ENCODE measurements around the gene COBL.

GRCh38 chr7:51190969-51191368, 125.6 kb downstream of the COBL start:
- TF ChIP-seq CTCF (IDR thresholded peaks at IDR 0.05; ENCODE audit: extremely low read depth in 1 of 2, insufficient read depth in 1 of 2, low read depth in 1 of 2, low read length in 2 of 2) (no peak), EZH2 (IDR thresholded peaks at IDR 0.05; ENCODE audit: borderline replicate concordance, low read depth, low read length, severe bottlenecking) (no peak), GATA2 (IDR thresholded peaks at IDR 0.05; ENCODE audit: insufficient read depth, insufficient read length, low read depth, low read length) (no peak), POLR2AphosphoS5 (IDR thresholded peaks at IDR 0.05; ENCODE audit: insufficient read depth, low read depth, low read length) (no peak), FOS (IDR thresholded peaks at IDR 0.05; ENCODE audit: borderline replicate concordance, insufficient read depth, low read length) (no peak), POLR2A (IDR thresholded peaks at IDR 0.05; ENCODE audit: low read depth, low read length) (no peak), JUN (IDR thresholded peaks at IDR 0.05; ENCODE audit: borderline replicate concordance, insufficient read depth, insufficient read length, low read depth) (no peak), MAX (IDR thresholded peaks at IDR 0.05; ENCODE audit: insufficient read depth, insufficient read length) (no peak)
